Thoracic aorta (tissue), 2 donors: ENCODE data around the gene AKAP1. TPM values are rescaled to one million over a fixed set of nuclear protein-coding genes. Genes with fewer than 3 reads are reported as not detected.

Experiments used
- ATAC-seq: fragments of 150-250 bp; one replicate; pipeline ENCODE4 v1.8.0; 2017; ENCODE audit warnings: low read depth; ENCODE audit not compliant: insufficient number of reproducible peaks, low FRiP score
- DNase-seq: peaks from one replicate; pipeline ENCODE4 v3.0.0-alpha.2; 2020; ENCODE audit warnings: low spot score
- H3K27ac ChIP-seq, 2 donors: fragments of 200-600 bp; sonication (generic); 1 replicate in 1 of 2; 2 replicates in 1 of 2; pipeline ENCODE4 v1.5.1; 2016; ENCODE audit warnings: mild to moderate bottlenecking in 2 of 2, moderate library complexity in 2 of 2
- H3K27me3 ChIP-seq: fragments of 200-600 bp; sonication (generic); replicated peaks from 2 replicates; pipeline ENCODE4 v1.6.0; 2016; ENCODE audit warnings: mild to moderate bottlenecking; ENCODE audit not compliant: insufficient read depth
- H3K36me3 ChIP-seq: fragments of 200-600 bp; sonication (generic); one replicate; pipeline ENCODE4 v1.5.1; 2016
- H3K4me1 ChIP-seq, 2 donors: fragments of 200-600 bp; sonication (generic); 1 replicate in 1 of 2; 2 replicates in 1 of 2; pipeline versions ENCODE4 v1.5.1 to v1.6.0; 2016; ENCODE audit warnings: low read depth in 2 of 2, mild to moderate bottlenecking in 1 of 2; ENCODE audit not compliant: control insufficient read depth in 1 of 2
- H3K4me3 ChIP-seq: fragments of 200-600 bp; sonication (generic); 2 replicates; pipeline ENCODE4 v1.5.1; 2016; ENCODE audit warnings: mild to moderate bottlenecking
- H3K9me3 ChIP-seq: fragments of 200-600 bp; sonication (generic); 2 replicates; pipeline ENCODE4 v1.5.1; 2016
- total RNA-seq, 2 donors: library from RNA; depleted of rRNA; stranded (reverse); fragments of >200 nt; gene quantifications; one replicate each; pipeline versions ENCODE4 v1.1.0 to v1.2.3, GENCODE V29; 2016
- TF ChIP-seq, protein P1 (sequence below): fragments of 200-600 bp; sonication (generic); IDR thresholded peaks from one replicate; pipeline ENCODE4 v1.5.1; 2019; ENCODE audit warnings: antibody characterized with exemption

The AKAP1 gene
- total RNA-seq, 2 donors from 2014 or later = 96.9 to 132 TPM

DNA sequence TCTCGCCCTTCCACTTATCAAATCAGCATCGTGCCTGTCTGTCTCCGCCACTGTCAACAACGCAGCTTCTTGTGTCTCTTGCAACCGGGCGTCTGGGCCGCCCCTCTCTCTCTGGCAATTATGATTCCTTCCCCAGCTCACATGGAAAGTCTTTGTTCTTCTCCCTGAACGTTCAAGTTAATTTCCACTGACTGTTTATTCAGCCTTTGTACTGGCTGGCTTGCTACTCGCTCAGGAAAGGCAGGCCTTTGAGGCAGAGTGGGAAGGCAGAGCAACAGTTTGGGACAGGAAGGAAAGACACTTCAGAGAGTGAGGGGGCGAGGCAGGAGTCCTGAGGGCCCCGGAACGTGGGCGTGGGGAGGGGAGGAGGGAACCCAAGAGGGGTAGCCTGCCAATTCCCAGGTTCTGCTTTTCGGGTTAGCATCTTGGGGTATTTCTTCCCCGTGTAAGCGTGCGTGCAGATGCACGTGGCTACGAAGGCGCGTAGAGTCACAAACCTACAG is 50.8 kb downstream of the AKAP1 start:
- no peak for DNase-seq
- ATAC-seq = no peak

DNA sequence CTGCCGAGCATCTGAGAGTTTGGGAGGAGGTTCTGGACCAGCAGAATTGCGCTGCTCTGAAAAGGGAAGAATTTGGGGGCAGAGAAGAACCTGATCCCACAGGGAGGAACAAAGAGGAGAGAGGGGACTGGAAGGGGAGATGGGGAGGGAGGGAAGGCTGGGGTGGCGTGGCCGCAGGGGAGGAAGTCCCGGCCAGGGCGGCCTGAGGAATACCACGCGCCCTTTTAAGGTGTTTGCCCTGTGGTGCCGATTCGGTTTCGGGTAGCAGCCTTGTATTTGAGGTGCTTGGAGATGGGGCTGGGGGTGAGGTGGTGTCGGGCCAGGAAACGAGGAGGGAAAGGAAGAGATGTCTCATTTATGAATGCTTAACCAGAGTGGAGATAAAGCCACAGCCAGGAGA is 51.3 kb downstream of the AKAP1 start:
- no peak for DNase-seq
- no peaks in the 10 kb centered on the region for H3K36me3 ChIP-seq
- no peaks in the 10 kb centered on the region for H3K9me3 ChIP-seq
- TF ChIP-seq, protein P1, sequence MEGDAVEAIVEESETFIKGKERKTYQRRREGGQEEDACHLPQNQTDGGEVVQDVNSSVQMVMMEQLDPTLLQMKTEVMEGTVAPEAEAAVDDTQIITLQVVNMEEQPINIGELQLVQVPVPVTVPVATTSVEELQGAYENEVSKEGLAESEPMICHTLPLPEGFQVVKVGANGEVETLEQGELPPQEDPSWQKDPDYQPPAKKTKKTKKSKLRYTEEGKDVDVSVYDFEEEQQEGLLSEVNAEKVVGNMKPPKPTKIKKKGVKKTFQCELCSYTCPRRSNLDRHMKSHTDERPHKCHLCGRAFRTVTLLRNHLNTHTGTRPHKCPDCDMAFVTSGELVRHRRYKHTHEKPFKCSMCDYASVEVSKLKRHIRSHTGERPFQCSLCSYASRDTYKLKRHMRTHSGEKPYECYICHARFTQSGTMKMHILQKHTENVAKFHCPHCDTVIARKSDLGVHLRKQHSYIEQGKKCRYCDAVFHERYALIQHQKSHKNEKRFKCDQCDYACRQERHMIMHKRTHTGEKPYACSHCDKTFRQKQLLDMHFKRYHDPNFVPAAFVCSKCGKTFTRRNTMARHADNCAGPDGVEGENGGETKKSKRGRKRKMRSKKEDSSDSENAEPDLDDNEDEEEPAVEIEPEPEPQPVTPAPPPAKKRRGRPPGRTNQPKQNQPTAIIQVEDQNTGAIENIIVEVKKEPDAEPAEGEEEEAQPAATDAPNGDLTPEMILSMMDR = no peak
- no peaks in the 10 kb centered on the region for H3K27me3 ChIP-seq
- H3K4me1 ChIP-seq = no peaks in the 10 kb centered on the region
- ATAC-seq = no peak
- no peak overlapping the region for H3K27ac ChIP-seq
- no peak overlapping the region for H3K4me3 ChIP-seq

More for the DNA sequence above, 50.8 kb downstream of the AKAP1 start:
- TF ChIP-seq, protein P1 = no peak
- H3K9me3 ChIP-seq = no peaks in the 10 kb centered on the region
- no peaks in the 10 kb centered on the region for H3K36me3 ChIP-seq
- no peak overlapping the region for H3K4me3 ChIP-seq
- H3K27me3 ChIP-seq = no peaks in the 10 kb centered on the region
- no peaks in the 10 kb centered on the region for H3K4me1 ChIP-seq
- no peak overlapping the region for H3K27ac ChIP-seq

DNA sequence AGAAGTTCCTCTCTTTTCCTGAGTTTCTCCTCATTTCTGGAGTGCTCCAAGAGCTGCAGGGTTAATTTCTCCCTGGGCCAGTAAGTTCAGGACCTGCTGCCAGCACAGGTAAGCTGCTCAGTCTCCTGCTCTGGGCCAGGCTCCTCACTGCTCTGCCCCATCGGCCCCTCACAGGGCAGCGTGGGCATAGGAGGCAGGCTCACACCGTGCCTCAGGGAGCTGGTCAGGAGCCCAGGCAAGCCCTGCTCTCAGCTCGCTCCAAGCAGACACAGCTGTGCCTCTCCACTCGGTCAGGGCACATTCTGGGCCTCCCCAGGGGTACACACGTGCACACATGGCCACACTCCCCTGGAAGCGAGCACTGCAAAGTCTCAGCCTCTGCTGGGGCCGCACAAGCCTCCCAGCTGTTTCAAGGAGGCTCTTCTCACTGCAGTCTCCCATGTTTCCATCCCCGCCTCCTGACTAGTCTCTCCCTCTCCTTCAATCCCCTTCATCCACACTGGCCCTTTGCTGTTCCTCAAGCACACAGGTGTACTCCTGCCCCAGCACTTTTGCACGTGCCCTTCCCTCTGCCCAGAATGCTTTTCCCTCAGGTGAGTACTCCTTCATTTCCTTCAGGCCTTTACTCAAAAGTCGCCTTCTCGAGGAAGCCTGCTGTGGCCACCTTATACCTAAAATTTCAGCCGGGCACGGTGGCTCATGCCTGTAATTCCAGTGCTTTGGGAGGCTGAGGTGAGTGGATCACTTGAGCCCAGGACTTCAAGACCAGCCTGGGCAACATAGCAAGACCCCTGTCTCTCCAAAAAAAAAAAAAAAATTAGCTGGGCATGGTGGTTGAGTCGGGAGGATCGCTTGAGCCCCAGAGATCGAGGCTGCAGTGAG is 53.2 kb downstream of the AKAP1 start:
- ATAC-seq (no peak), DNase-seq (no peak)
- H3K4me3 ChIP-seq = no peak overlapping the region
- H3K9me3 ChIP-seq = no peaks in the 10 kb centered on the region
- no peak overlapping the region for H3K27ac ChIP-seq
- no peaks in the 10 kb centered on the region for H3K4me1 ChIP-seq
- TF ChIP-seq, protein P1 = no peak
- H3K36me3 ChIP-seq = no peaks in the 10 kb centered on the region
- no peaks in the 10 kb centered on the region for H3K27me3 ChIP-seq

DNA sequence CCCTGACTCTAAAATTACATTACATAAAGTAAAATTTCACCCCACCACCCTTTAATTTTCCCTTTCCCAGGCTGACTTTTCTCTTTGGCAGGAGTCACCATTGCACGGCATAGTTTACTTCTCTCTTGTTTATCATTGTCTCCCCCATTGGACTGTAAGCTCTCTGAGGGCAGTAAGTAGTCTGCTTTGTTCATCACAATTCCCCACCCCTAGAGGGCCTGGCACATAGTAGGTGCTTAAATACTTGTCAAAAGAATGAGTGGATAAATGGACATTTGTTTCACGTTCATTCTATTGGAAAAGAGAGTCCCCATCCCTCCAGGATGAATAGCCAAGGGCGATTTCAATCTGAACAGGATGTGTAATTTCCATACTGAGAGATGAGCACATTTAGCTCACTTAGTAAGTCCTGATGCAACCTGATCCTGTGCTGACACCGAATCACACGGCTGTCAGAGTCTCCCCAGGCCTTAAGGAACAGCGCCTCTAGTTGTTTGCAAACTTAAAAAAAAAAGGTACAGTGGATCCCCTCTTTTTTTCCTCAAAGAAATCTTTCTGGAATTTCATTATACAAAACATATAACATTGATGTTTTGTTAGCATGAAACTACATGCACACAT is 54.0 kb downstream of the AKAP1 start:
- no peak overlapping the region for H3K4me3 ChIP-seq
- H3K4me1 ChIP-seq = no peaks in the 10 kb centered on the region
- no peak overlapping the region for H3K27ac ChIP-seq
- H3K9me3 ChIP-seq = no peaks in the 10 kb centered on the region
- ATAC-seq = no peak
- TF ChIP-seq, protein P1 = no peak
- no peaks in the 10 kb centered on the region for H3K36me3 ChIP-seq
- no peak for DNase-seq
- H3K27me3 ChIP-seq = no peaks in the 10 kb centered on the region

DNA sequence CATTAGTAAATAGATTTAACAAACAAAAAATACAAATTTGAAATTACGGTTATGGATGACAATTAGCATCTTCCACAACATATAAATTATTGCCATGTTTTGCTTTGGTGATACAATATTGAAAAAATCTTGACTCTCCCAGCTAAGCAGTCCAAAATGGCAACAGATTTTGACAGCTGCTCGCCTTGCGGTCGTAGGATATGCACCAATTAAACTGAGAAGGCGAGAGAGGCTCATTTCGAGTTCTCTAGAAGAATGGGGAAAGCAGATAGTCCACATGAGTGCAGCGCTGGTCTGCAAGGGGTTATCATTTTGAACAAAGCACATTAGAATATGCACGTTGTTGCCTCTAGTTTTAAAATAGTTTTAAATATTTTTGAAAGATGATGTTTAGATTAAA is 55.3 kb downstream of the AKAP1 start:
- Histone ChIP-seq H3K4me3 (no peak overlapping the region), H3K27me3 (no peaks in the 10 kb centered on the region), H3K9me3 (no peaks in the 10 kb centered on the region), H3K36me3 (no peaks in the 10 kb centered on the region), H3K4me1 (no peaks in the 10 kb centered on the region), H3K27ac (no peak overlapping the region)
- DNase-seq = no peak
- no peak for ATAC-seq
- TF ChIP-seq, protein P1 = no peak
